PC-9 (cell line): ENCODE measurements around the gene WNT8B. TPM values are rescaled to one million over a fixed set of nuclear protein-coding genes. Genes with fewer than 3 reads are reported as not detected.

ENCODE experiments used
- BruUV-seq: library from RNA; stranded (reverse); fragments of 400-500 nt; replicated peaks from 2 replicates; lab custom pipeline; 2021; lab: Mats Ljungman, UMichigan
- CTCF ChIA-PET: fragments of 300-600 bp; sonication (Branson Sonifier 250); formaldehyde crosslinking; loops from one replicate; lab custom pipeline; 2022; ENCODE audit warnings: antibody characterized with exemption; lab: Charles Lee
- POLR2A ChIA-PET: fragments of 300-600 bp; sonication (Branson Sonifier 250); formaldehyde crosslinking; loops from one replicate; lab custom pipeline; 2022; ENCODE audit warnings: antibody characterized with exemption; ENCODE audit not compliant: unreplicated experiment; lab: Charles Lee
- DNase-seq, 2 experiments: peaks; one replicate each; pipeline versions ENCODE4 v3.0.0 to v3.0.0-alpha.2; 2015 to 2022; ENCODE audit warnings: mixed read lengths in 1 of 2
- H2AFZ ChIP-seq: fragments of 200-600 bp; sonication (generic); 2 replicates; pipeline ENCODE4 v1.8.1; 2017; ENCODE audit warnings: antibody characterized with exemption
- H3F3A ChIP-seq: fragments of 200-600 bp; sonication (generic); 2 replicates; pipeline ENCODE4 v1.8.1; 2017; ENCODE audit warnings: antibody characterized with exemption, mild to moderate bottlenecking, low read depth; ENCODE audit not compliant: insufficient read depth
- H3K27ac ChIP-seq: fragments of 200-600 bp; sonication (generic); 2 replicates; pipeline ENCODE4 v1.6.1; 2016; ENCODE audit warnings: mixed run types
- H3K27me3 ChIP-seq: fragments of 200-600 bp; sonication (generic); 2 replicates; pipeline ENCODE4 v1.6.1; 2016; ENCODE audit warnings: low read depth, mixed run types; ENCODE audit not compliant: insufficient read depth
- H3K36me3 ChIP-seq: fragments of 200-600 bp; sonication (generic); 2 replicates; pipeline ENCODE4 v1.6.1; 2016; ENCODE audit warnings: low read depth, mixed run types
- H3K4me1 ChIP-seq: fragments of 200-600 bp; sonication (generic); replicated peaks from 2 replicates; pipeline ENCODE4 v1.6.1; 2016; ENCODE audit warnings: mixed run types; ENCODE audit not compliant: insufficient read depth
- H3K4me2 ChIP-seq: fragments of 200-600 bp; sonication (generic); 2 replicates; pipeline ENCODE4 v1.6.1; 2017; ENCODE audit warnings: mixed run types
- H3K4me3 ChIP-seq: fragments of 200-600 bp; sonication (generic); 2 replicates; pipeline ENCODE4 v1.6.1; 2016; ENCODE audit warnings: mixed run types
- H3K79me2 ChIP-seq: fragments of 200-600 bp; sonication (generic); 2 replicates; pipeline ENCODE4 v1.6.1; 2017; ENCODE audit warnings: low read depth, mixed run types
- H3K9me2 ChIP-seq: fragments of 200-600 bp; sonication (generic); 2 replicates; pipeline ENCODE4 v1.8.1; 2017; ENCODE audit warnings: mild to moderate bottlenecking; ENCODE audit not compliant: insufficient read depth
- H3K9me3 ChIP-seq: fragments of 200-600 bp; sonication (generic); 2 replicates; pipeline ENCODE4 v1.8.1; 2016; ENCODE audit warnings: low read depth; ENCODE audit not compliant: insufficient read depth
- H4K20me1 ChIP-seq: fragments of 200-600 bp; sonication (generic); 2 replicates; pipeline ENCODE4 v1.8.1; 2017; ENCODE audit not compliant: insufficient read depth
- CTCF ChIP-seq: fragments of 200-600 bp; sonication (generic); conservative IDR thresholded peaks from 2 replicates; pipeline ENCODE4 v1.6.1; 2017; ENCODE audit warnings: mixed run types, antibody characterized with exemption, mild to moderate bottlenecking, moderate library complexity
- EZH2 ChIP-seq: fragments of 200-600 bp; sonication (generic); IDR thresholded peaks from 2 replicates; pipeline ENCODE4 v1.8.0; 2017; ENCODE audit warnings: antibody characterized with exemption, low read depth
- intact Hi-C: fragments of 100-400 bp; cut with micrococcal nuclease; formaldehyde crosslinking; loops from one replicate; pipeline ENCODE4 v1.10.0; 2022; ENCODE audit not compliant: unreplicated experiment
- total RNA-seq: library from RNA; stranded (reverse); gene quantifications from 2 replicates; pipeline ENCODE4 v1.2.3, GENCODE V29; 2021

WNT8B gene
- total RNA-seq, 1 experiment from 2014 or later, result not detected

GRCh38 chr10:100477970-100478369, 15.2 kb downstream of the WNT8B start:
- H3F3A ChIP-seq, result no peaks in the 10 kb centered on the region
- no TSS peak for BruUV-seq

GRCh38 chr10:100479037-100479436, 16.2 kb downstream of the WNT8B start:
- POLR2A ChIA-PET, result no interaction called here
- no peak overlapping the region for H3K4me3 ChIP-seq
- H3K36me3 ChIP-seq, result no peaks in the 10 kb centered on the region
- no peak overlapping the region for H2AFZ ChIP-seq
- no TSS peak for BruUV-seq
- no peaks in the 10 kb centered on the region for H4K20me1 ChIP-seq
- no peaks in the 10 kb centered on the region for H3K9me3 ChIP-seq
- no peaks in the 10 kb centered on the region for H3K4me1 ChIP-seq
- H3K27ac ChIP-seq, result no peak overlapping the region
- no peak for DNase-seq
- H3K79me2 ChIP-seq, result no peaks in the 10 kb centered on the region
- no peaks in the 10 kb centered on the region for H3F3A ChIP-seq
- CTCF ChIA-PET, result no interaction called here
- peaks cover 36% of the 10 kb centered on the region; the same call in 1 of the 2 replicates for H3K27me3 ChIP-seq
- intact Hi-C loops, result no loop called here
- no peak overlapping the region for H3K4me2 ChIP-seq
- TF ChIP-seq CTCF (no peak), EZH2 (no peak)
- H3K9me2 ChIP-seq, result no peaks in the 10 kb centered on the region

More at GRCh38 chr10:100477970-100478369, 15.2 kb downstream of the WNT8B start:
- intact Hi-C loops, result no loop called here
- no peak overlapping the region for H3K4me2 ChIP-seq
- no peak overlapping the region for H3K27ac ChIP-seq
- ChIA-PET POLR2A (no interaction called here), CTCF (no interaction called here)
- TF ChIP-seq CTCF, result no peak
- H3K4me3 ChIP-seq, result no peak overlapping the region
- H3K27me3 ChIP-seq, result peaks cover 33% of the 10 kb centered on the region; the same call in 1 of the 2 replicates
- H4K20me1 ChIP-seq, result no peaks in the 10 kb centered on the region
- no peaks in the 10 kb centered on the region for H3K4me1 ChIP-seq
- no peaks in the 10 kb centered on the region for H3K9me2 ChIP-seq
- no peaks in the 10 kb centered on the region for H3K9me3 ChIP-seq
- no peaks in the 10 kb centered on the region for H3K36me3 ChIP-seq
- H2AFZ ChIP-seq, result no peak overlapping the region
- no peak for DNase-seq
- no peaks in the 10 kb centered on the region for H3K79me2 ChIP-seq

- H3F3A ChIP-seq, result no peaks in the 10 kb centered on the region
- CTCF ChIA-PET, result no interaction called here
- BruUV-seq, result no TSS peak
- H3K4me1 ChIP-seq, result no peaks in the 10 kb centered on the region
- H3K9me2 ChIP-seq, result no peaks in the 10 kb centered on the region
- no peaks in the 10 kb centered on the region for H3K79me2 ChIP-seq
- peaks cover 36% of the 10 kb centered on the region; the same call in 1 of the 2 replicates for H3K27me3 ChIP-seq
- H3K9me3 ChIP-seq, result no peaks in the 10 kb centered on the region
- no peaks in the 10 kb centered on the region for H3K36me3 ChIP-seq
- no peak overlapping the region for H3K4me2 ChIP-seq
- H2AFZ ChIP-seq, result no peak overlapping the region
- no peaks in the 10 kb centered on the region for H4K20me1 ChIP-seq
- no peak overlapping the region for H3K27ac ChIP-seq
- TF ChIP-seq CTCF (no peak), EZH2 (no peak)
- intact Hi-C loops, result no loop called here
- no peak for DNase-seq
- no peak overlapping the region for H3K4me3 ChIP-seq
- POLR2A ChIA-PET, result no interaction called here
These were observed 17.2 kb downstream of the WNT8B start for GRCh38 chr10:100480002-100480401.
